Stimulated activated CD4-positive, alpha-beta T cell treated with anti-CD3 and anti-CD28 coated beads, Interleukin-12 subunit alpha, Interleukin-12 subunit beta, amount 100 ng/mL, for 4 hours (primary cell): ENCODE results near the gene MARK4.
"Not testable (repeated sequence)": the region's sequence is repeated elsewhere in the genome, so short reads cannot be mapped to it uniquely, and the experiment has no call there.

ENCODE experiments used
- DNase-seq: peaks from one replicate; pipeline ENCODE4 v3.0.0-alpha.2; 2020

Gene MARK4

GRCh38 chr19:45244133-45244794 is 6.8 kb upstream of the MARK4 start:
- no peak for DNase-seq

GRCh38 chr19:45245334-45245787 is 5.7 kb upstream of the MARK4 start, which contains the start of gene EXOC3L2:
EXOC3L2 (minus strand) TSS chr19:45245407; CDS start chr19:45239045, 6,362 bp downstream.
- DNase-seq = no peak

- no peak for DNase-seq
Measured at GRCh38 chr19:45245826-45246225, 5.2 kb upstream of the MARK4 start.

GRCh38 chr19:45247136-45247535 is 3.9 kb upstream of the MARK4 start:
- DNase-seq = no peak

GRCh38 chr19:45249261-45250033 is 1.6 kb upstream of the MARK4 start:
- DNase-seq = no peak

- DNase-seq = no peak
Measured at GRCh38 chr19:45250216-45250831, 747 bp upstream of the MARK4 start.

GRCh38 chr19:45251452-45252354 is 632 bp downstream of the MARK4 start:
- no peak for DNase-seq

GRCh38 chr19:45253396-45254027 is 2.4 kb downstream of the MARK4 start:
- no peak for DNase-seq

GRCh38 chr19:45254044-45254531 is 3.0 kb downstream of the MARK4 start:
- no peak for DNase-seq

GRCh38 chr19:45255611-45256157 is 4.6 kb downstream of the MARK4 start:
- DNase-seq = no peak

GRCh38 chr19:45256836-45257235 is 5.8 kb downstream of the MARK4 start:
- DNase-seq = no peak

- DNase-seq = no peak
Measured at GRCh38 chr19:45258862-45259261, 7.8 kb downstream of the MARK4 start.

GRCh38 chr19:45262570-45262969 is 11.5 kb downstream of the MARK4 start:
- no peak for DNase-seq

- no peak for DNase-seq
Measured at GRCh38 chr19:45263013-45263412, 11.9 kb downstream of the MARK4 start.

- DNase-seq = no peak
Measured at GRCh38 chr19:45264781-45265317, 13.8 kb downstream of the MARK4 start.

- no peak for DNase-seq
Measured at GRCh38 chr19:45265375-45265774, 14.3 kb downstream of the MARK4 start.

GRCh38 chr19:45267296-45267695 is 16.2 kb downstream of the MARK4 start:
- DNase-seq = no peak

GRCh38 chr19:45269939-45270338 is 18.9 kb downstream of the MARK4 start:
- DNase-seq = not testable (repeated sequence)

- no peak for DNase-seq
Measured at GRCh38 chr19:45271098-45271734, 20.1 kb downstream of the MARK4 start.

- no peak for DNase-seq
Measured at GRCh38 chr19:45271735-45272108, 20.7 kb downstream of the MARK4 start.

- DNase-seq = no peak
Measured at GRCh38 chr19:45273521-45273855, 22.4 kb downstream of the MARK4 start.
